GM19467 (cell line): ENCODE data around the gene AKAIN1.

ENCODE experiments used
- ATAC-seq: cut with Tn5 transposase; IDR thresholded peaks from one replicate; pipeline ENCODE4 v1.9.1; 2021; ENCODE audit warnings: mild to moderate bottlenecking, moderate library complexity; ENCODE audit not compliant: unreplicated experiment

AKAIN1 gene

GRCh38 chr18:5162111-5162510, 34.9 kb downstream of the AKAIN1 start:
- no peak for ATAC-seq

- no peak for ATAC-seq
Observed at GRCh38 chr18:5159080-5159479, 38.0 kb downstream of the AKAIN1 start.

- ATAC-seq: no peak
Observed at GRCh38 chr18:5158587-5158986, 38.5 kb downstream of the AKAIN1 start.

DNA sequence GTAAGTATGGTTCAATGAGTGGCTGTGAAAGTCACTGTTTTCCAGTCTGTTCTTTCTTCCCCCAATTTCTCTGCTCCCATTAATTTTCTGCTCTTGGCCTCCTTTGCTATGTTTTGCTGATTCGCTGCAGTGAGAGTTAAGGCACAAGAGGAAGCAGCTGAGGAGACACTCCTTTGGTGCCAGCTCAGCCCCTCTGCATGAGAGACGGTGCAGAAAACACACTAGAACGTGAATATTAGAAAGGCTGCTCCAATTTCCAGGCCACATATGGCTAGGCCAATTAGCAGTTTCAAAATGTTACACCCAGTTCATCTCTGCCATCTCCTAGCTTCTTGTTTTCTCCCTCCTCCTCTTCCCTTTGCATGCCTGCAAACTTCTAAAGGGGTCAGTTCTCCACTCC, 38.9 kb downstream of the AKAIN1 start:
- ATAC-seq: no peak

DNA sequence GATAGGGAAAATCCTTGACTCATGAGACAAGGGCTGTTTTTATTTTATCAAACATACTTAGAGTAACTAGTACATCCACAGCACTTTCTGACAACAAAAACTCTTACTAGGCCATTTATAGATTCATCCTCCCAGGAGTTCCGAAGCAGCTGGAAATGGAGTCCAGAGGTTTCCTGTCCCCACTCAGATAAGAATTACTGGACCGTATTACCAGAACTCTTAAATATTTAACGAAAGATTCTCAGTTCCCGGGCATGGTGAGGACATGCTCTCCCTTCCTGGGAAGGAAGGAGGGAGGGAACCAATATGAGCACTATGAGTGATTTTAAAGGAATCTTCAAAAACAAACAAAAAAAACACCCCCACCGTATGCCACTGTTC, 41.2 kb downstream of the AKAIN1 start:
- no peak for ATAC-seq

GRCh38 chr18:5155218-5155906, 41.7 kb downstream of the AKAIN1 start:
- no peak for ATAC-seq

GRCh38 chr18:5152343-5153020, 44.6 kb downstream of the AKAIN1 start:
- ATAC-seq: no peak

DNA sequence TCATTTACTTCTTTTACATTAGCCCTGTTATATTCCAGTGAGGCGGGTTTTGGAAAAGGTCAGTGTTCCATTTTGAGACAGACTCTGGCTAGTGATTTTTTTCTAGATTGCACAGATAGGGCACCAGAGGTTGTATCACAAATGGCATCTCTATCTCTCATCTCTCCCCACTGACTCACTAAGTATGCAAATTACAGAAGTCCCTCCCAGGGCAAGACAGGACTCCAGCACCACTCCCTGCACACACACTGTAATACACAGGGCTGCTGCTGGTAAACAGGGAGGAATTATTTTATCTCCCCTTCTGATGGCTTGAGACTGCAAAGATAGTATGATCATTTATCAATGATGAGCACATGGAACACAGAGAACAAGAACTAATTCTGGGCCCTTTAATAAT, 46.2 kb downstream of the AKAIN1 start:
- no peak for ATAC-seq

GRCh38 chr18:5146093-5146492, 51.0 kb downstream of the AKAIN1 start:
- no peak for ATAC-seq

GRCh38 chr18:5145168-5145825, 51.8 kb downstream of the AKAIN1 start:
- no peak for ATAC-seq

DNA sequence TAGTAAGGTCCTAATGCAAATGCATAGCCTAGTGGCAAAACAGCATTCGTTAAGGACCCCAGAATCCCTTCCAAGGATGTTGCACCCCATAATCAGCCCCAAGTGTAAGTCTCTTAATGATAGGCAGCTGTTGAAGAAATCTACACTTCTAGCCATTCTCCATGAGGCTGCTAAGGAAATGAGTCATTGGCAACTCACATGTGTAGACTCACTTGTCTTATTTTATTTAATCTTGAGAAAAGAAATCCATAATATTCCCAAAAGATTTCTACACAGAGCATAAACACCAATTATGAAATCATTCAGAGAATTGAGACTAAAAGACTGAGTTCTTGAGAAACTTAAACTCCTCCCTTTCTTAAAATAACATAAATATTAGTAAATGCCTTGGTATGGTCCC, 52.4 kb downstream of the AKAIN1 start:
- no peak for ATAC-seq

DNA sequence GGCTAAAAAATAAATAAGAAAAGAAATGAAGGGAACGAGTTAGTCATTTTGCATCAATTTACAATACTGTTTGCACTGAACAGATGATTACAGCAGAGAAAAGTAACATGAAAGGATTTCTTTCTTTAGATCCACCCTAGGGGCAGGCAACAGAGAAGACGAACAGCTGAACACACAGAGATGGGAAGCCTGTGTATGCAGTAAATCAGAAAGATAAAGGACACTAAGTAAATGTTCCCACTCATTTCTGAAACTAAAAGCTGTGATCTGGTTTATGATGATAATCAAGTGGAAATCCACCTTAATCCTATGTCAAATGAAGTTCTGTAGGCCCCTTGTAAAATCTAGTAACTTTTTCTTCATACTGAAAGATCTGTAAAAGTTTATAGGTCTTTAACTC, 54.2 kb downstream of the AKAIN1 start:
- no peak for ATAC-seq

- ATAC-seq: no peak
Observed at GRCh38 chr18:5142131-5142530, 54.9 kb downstream of the AKAIN1 start.

DNA sequence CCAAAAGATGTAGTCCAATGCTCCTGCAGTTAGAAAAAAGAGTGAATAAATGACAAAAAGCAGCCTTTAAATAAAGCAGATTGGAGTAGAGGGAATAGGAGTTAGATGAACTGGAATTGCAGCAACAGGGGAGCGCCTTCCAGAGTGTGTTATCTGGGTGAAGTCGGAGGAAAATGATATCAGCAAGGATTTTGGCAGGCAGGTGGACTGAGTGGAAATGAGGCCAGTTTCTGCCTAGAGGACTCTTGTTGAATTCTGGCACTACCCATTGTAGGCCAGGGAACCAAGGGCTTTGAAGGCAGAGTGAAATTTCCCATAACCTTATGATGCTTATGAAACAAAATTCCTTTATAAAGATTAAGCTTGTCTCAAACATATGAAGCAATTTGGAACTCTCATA, 59.8 kb downstream of the AKAIN1 start:
- no peak for ATAC-seq

DNA sequence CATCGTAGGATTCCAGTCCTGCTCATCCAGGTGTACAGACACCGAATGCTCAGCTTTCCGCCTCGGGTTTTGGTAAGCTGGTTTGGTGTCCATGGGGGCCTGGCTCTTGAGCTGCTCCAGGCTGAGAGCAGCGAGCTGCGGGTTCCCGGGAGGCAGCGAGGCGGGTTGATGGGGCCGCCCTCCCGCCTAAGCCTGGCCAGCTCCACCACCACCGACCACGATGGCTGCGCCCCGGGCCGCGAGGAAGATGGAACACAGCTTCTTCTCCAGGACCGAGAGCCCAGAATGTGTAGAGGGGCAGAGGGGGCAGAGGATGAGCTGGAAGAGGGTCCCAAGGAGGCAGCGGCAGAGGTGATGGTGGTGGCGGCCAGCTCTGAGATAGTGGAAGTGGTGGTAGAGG, 64.1 kb downstream of the AKAIN1 start:
- ATAC-seq: no peak

DNA sequence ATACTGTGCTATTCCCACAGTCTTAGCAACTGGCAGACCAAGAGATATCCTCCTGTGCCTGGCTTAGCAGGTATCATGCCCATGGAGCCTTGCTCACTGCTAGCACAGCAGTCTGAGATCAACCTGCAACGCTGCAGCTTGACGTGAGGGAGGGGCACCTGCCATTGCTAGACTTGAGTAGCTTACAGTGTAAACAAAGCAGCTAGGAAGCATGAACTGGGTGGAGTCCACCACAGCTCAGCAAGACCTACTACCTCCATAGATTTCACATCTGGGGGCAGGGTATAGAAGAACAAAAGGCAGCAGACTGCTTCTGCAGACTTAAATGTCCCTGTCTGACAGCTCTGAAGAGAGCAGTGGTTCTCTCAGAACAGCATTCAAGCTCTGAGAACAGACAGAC, 74.8 kb downstream of the AKAIN1 start:
- no peak for ATAC-seq

- ATAC-seq: no peak
Observed at GRCh38 chr18:5110266-5110665, 86.8 kb downstream of the AKAIN1 start.

DNA sequence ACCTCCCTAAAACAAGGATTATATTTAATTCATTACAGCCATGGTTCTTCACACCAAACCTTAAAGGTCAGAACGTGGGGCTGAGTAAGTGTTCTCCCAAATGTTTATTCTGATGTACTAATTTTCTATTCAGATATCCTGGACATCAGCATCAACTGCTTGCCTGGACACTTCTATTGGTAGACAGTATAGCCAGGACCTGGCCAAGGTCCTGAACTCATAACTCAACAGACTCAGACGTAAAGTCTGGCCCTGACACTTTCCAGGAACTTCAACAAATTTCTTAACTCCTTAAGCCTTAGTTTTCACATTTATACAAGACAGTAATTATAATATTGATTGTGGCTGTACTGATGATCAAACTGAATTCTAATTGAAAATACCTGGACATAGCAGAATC, 89.1 kb downstream of the AKAIN1 start:
- no peak for ATAC-seq

DNA sequence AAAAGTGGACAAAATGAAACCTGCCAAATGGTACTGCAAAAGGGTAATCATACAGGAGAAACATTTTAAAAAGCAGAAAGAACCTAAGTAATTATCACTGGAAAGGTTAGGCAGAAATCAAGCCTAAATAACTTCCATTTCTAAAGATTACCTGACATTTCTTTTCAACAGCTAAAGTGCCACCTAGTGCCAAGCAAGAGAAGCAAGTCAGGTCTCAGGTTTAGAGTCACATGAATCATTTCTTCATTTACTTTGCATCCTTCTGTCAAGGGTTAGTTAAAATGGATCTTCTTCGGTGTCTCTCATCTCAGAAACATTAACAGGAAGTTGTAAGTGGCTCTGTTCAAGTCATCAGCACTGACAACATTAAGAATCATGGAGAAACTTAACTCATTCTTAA, 90.3 kb downstream of the AKAIN1 start:
- ATAC-seq: no peak

DNA sequence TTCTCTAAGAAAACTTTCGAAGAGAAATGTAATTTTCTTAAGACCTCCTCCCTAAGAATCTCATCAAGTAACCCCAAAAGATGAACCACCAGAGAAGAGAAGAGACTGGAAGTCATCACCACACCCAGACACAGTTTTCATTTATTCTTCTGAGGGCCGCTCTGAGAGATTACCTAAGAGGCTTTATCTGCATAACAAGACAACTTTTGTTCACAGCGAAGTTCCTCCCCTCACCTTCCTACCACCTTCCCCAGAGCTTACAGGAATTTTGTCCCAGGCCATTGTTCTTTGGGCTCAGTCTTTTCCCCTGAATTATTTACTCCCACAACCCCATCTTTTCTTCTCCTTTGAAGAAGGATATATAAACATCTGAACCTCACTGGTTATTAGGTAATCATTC, 92.8 kb downstream of the AKAIN1 start:
- no peak for ATAC-seq

DNA sequence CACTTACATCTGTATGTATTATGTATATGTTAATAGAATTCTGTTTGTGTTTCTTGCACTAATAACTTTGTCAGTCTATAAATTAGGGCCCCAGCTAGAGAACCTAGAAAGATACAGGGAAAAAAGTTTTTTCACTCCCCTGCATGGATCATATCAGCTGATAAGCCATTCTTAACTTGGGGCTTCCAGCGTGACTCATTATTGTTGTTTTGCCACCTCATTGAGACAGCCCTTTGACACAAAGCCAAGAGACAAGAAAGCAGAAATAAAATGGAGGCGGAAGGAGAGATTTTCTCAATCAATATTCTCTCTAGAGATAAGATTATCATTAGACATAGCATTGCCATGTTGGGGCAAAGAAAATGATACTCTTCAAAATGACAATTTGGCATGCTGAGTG, 93.4 kb downstream of the AKAIN1 start:
- no peak for ATAC-seq

DNA sequence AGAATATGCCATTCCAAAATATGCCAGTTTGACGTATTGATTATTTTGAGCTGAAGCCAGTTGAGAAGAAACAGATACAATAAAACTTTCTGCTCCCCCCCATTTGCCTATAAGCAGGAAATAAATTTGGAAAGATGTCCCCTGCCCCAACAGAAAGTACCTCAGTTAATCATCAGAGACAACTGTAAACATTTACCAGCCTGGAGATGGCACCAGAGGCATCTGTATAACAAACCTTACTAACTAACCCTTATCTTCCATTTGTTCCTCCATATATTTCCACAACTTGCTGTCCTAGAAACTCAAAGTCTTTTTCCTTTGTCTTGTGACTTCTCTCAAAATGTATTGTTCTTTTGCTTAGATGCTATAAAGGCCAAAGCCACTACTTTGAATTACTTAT, 93.8 kb downstream of the AKAIN1 start:
- ATAC-seq: no peak
